ENCODE data around the gene NOX5. TPM values are rescaled to one million over a fixed set of nuclear protein-coding genes. Genes with fewer than 3 reads are reported as not detected.
"Not testable (repeated sequence)": the region's sequence is repeated elsewhere in the genome, so short reads cannot be mapped to it uniquely, and the experiment has no call there.

The NOX5 gene
- total RNA-seq, 5 donors from 2014 or later (not counting 1 experiment from before 2014, with no cell fraction given) = 0.10 TPM; not detected in 4

GRCh38 chr15:68977426-68977825 lies 37.1 kb upstream of the NOX5 start:
- H3K27ac Mint-ChIP-seq; POLR2A ChIA-PET; H3K4me1 ChIP-seq (ENCODE audit: control insufficient read depth in 1 of 2, extremely low read depth in 1 of 2, insufficient read depth in 2 of 2, low read length in 2 of 2); H3K27ac ChIP-seq (ENCODE audit: low read length); CTCF ChIA-PET; H3K36me3 ChIP-seq (ENCODE audit: control insufficient read depth in 2 of 2, extremely low read depth in 1 of 2, insufficient read depth in 1 of 2, low read length in 1 of 2); ATAC-seq (replicated peaks in 1 of 4); H3K4me3 ChIP-seq (ENCODE audit: control insufficient read depth in 1 of 2, extremely low read depth in 1 of 2, low read length in 1 of 2); H3K36me3 Mint-ChIP-seq; DNase-seq; H3K4me3 Mint-ChIP-seq; H3K4me1 Mint-ChIP-seq; H3K9me3 ChIP-seq; H3K27me3 ChIP-seq (replicated peaks in 1 of 2; ENCODE audit: control insufficient read depth in 2 of 2, extremely low read depth in 1 of 2, insufficient read depth in 2 of 2, low read length in 1 of 2): not testable (repeated sequence)
- Mint-ChIP-seq H3K27me3 (peaks cover 23 to 30% of the 10 kb centered on the region in 2 donors), H3K9me3 (peaks cover 0 to 18% (median 13%) of the 10 kb centered on the region in 3 donors)
- 100% methylated on average over 2 of the region's 10 CpGs for WGBS (ENCODE audit: insufficient coverage)

GRCh38 chr15:68979006-68979405 lies 35.5 kb upstream of the NOX5 start:
- WGBS (ENCODE audit: insufficient coverage) = no CpG with 5 or more reads among the region's 3 CpGs
- H3K4me3 ChIP-seq (ENCODE audit: control insufficient read depth in 1 of 2, extremely low read depth in 1 of 2, low read length in 1 of 2) = no peak overlapping the region
- CTCF ChIA-PET = no interaction called here
- no peaks in the 10 kb centered on the region for H3K36me3 ChIP-seq (ENCODE audit: control insufficient read depth in 2 of 2, extremely low read depth in 1 of 2, insufficient read depth in 1 of 2, low read length in 1 of 2)
- peaks cover 0 to 5% of the 10 kb centered on the region in 2 experiments for H3K27me3 ChIP-seq (replicated peaks in 1 of 2; ENCODE audit: control insufficient read depth in 2 of 2, extremely low read depth in 1 of 2, insufficient read depth in 2 of 2, low read length in 1 of 2)
- H3K9me3 Mint-ChIP-seq = peaks cover 0 to 18% (median 13%) of the 10 kb centered on the region in 3 donors
- H3K9me3 ChIP-seq = no peaks in the 10 kb centered on the region
- ATAC-seq (replicated peaks in 1 of 4) (no peak), DNase-seq (no peak)
- no peaks in the 10 kb centered on the region for H3K4me1 Mint-ChIP-seq
- no peak overlapping the region for H3K27ac ChIP-seq (ENCODE audit: low read length)
- H3K4me1 ChIP-seq (ENCODE audit: control insufficient read depth in 1 of 2, extremely low read depth in 1 of 2, insufficient read depth in 2 of 2, low read length in 2 of 2) = no peaks in the 10 kb centered on the region
- peaks cover 21 to 28% of the 10 kb centered on the region in 2 donors for H3K27me3 Mint-ChIP-seq
- H3K36me3 Mint-ChIP-seq = no peaks in the 10 kb centered on the region
- H3K4me3 Mint-ChIP-seq = no peak overlapping the region
- H3K27ac Mint-ChIP-seq = no peak overlapping the region
- POLR2A ChIA-PET = no interaction called here

- H3K9me3 Mint-ChIP-seq = peaks cover 0 to 18% (median 13%) of the 10 kb centered on the region in 3 donors
- WGBS (ENCODE audit: insufficient coverage) = no CpG with 5 or more reads among the region's 1 CpG
- Histone ChIP-seq H3K27ac (ENCODE audit: low read length) (no peak overlapping the region), H3K36me3 (ENCODE audit: control insufficient read depth in 2 of 2, extremely low read depth in 1 of 2, insufficient read depth in 1 of 2, low read length in 1 of 2) (no peaks in the 10 kb centered on the region), H3K9me3 (no peaks in the 10 kb centered on the region), H3K4me3 (ENCODE audit: control insufficient read depth in 1 of 2, extremely low read depth in 1 of 2, low read length in 1 of 2) (no peak overlapping the region), H3K4me1 (ENCODE audit: control insufficient read depth in 1 of 2, extremely low read depth in 1 of 2, insufficient read depth in 2 of 2, low read length in 2 of 2) (no peaks in the 10 kb centered on the region), H3K27me3 (replicated peaks in 1 of 2; ENCODE audit: control insufficient read depth in 2 of 2, extremely low read depth in 1 of 2, insufficient read depth in 2 of 2, low read length in 1 of 2) (peaks cover 0 to 5% of the 10 kb centered on the region in 2 experiments)
- peaks cover 16 to 23% of the 10 kb centered on the region in 2 donors for H3K27me3 Mint-ChIP-seq
- ATAC-seq (replicated peaks in 1 of 4) = no peak
- no peak for DNase-seq
- H3K27ac Mint-ChIP-seq = no peak overlapping the region
- POLR2A ChIA-PET = no interaction called here
- no peak overlapping the region for H3K4me3 Mint-ChIP-seq
- no peaks in the 10 kb centered on the region for H3K36me3 Mint-ChIP-seq
- H3K4me1 Mint-ChIP-seq = no peaks in the 10 kb centered on the region
- CTCF ChIA-PET = no interaction called here
These were observed 34.7 kb upstream of the NOX5 start for GRCh38 chr15:68979816-68980215.

DNA sequence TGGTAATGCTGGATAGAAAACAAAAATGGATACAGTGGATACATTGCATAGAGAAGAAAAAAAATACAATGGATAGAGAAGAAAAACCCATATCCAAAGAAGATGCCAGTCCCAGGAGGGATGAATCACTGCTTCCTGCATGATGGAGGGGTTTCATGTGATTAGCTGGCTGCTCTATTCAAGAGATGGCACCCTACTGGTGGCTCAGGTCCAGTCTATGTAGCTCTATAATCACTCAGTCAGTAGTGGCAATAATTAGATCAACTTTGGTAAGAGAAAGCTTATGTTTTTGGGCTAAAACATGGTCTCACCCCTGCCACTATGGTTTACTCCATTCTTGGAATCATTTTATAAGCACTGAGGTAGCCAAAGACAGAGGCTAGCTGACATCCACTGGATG lies 33.7 kb upstream of the NOX5 start:
- H3K4me3 ChIP-seq (ENCODE audit: control insufficient read depth in 1 of 2, extremely low read depth in 1 of 2, low read length in 1 of 2) = no peak overlapping the region
- no peaks in the 10 kb centered on the region for H3K4me1 ChIP-seq (ENCODE audit: control insufficient read depth in 1 of 2, extremely low read depth in 1 of 2, insufficient read depth in 2 of 2, low read length in 2 of 2)
- Mint-ChIP-seq H3K36me3 (no peaks in the 10 kb centered on the region), H3K27me3 (peaks cover 13 to 22% of the 10 kb centered on the region in 2 donors), H3K4me3 (no peak overlapping the region), H3K4me1 (no peaks in the 10 kb centered on the region), H3K9me3 (peaks cover 0 to 18% (median 13%) of the 10 kb centered on the region in 3 donors), H3K27ac (no peak overlapping the region)
- no peak for DNase-seq
- ATAC-seq (replicated peaks in 1 of 4) = no peak
- no peak overlapping the region for H3K27ac ChIP-seq (ENCODE audit: low read length)
- H3K27me3 ChIP-seq (replicated peaks in 1 of 2; ENCODE audit: control insufficient read depth in 2 of 2, extremely low read depth in 1 of 2, insufficient read depth in 2 of 2, low read length in 1 of 2) = peaks cover 0 to 2% of the 10 kb centered on the region in 2 experiments
- H3K36me3 ChIP-seq (ENCODE audit: control insufficient read depth in 2 of 2, extremely low read depth in 1 of 2, insufficient read depth in 1 of 2, low read length in 1 of 2) = no peaks in the 10 kb centered on the region
- ChIA-PET POLR2A (interaction anchor here in 1 of 2 donors (0.5 kb wide), 1 partner anchor 18 kb away, joined by 3 read pairs; no protein-coding TSS in a partner anchor), CTCF (interaction anchor here in 1 of 2 donors (0.6 kb wide), 2 partner anchors 365 to 1406 kb away, joined by 4 to 11 read pairs; no protein-coding TSS in a partner anchor)
- no peaks in the 10 kb centered on the region for H3K9me3 ChIP-seq

DNA sequence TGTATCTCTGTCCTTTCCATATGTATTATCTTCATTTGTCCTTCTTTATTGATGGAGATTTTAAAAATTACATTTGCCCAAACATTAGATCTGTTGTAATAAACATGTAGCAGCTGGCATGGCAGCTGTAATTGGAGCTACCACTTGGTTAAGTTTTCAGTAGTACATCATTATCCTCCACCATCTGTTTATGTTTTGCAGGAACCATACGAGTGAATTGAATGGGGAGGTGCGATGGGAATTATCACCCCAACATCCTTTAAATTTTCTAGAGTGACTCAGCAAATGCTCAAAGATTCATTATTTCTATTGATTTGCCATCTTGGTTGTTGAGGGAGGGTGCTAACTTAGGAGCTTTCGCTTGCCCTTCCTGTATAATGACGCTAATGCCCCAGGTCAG lies 32.6 kb upstream of the NOX5 start:
- no peak for ATAC-seq (replicated peaks in 1 of 4)
- Mint-ChIP-seq H3K4me1 (no peaks in the 10 kb centered on the region), H3K27me3 (peaks cover 9 to 22% of the 10 kb centered on the region in 2 donors), H3K4me3 (no peak overlapping the region), H3K9me3 (peaks cover 0 to 14% (median 10%) of the 10 kb centered on the region in 3 donors), H3K36me3 (no peaks in the 10 kb centered on the region), H3K27ac (no peak overlapping the region)
- no peaks in the 10 kb centered on the region for H3K9me3 ChIP-seq
- no peak overlapping the region for H3K27ac ChIP-seq (ENCODE audit: low read length)
- no peaks in the 10 kb centered on the region for H3K4me1 ChIP-seq (ENCODE audit: control insufficient read depth in 1 of 2, extremely low read depth in 1 of 2, insufficient read depth in 2 of 2, low read length in 2 of 2)
- no peak overlapping the region for H3K4me3 ChIP-seq (ENCODE audit: control insufficient read depth in 1 of 2, extremely low read depth in 1 of 2, low read length in 1 of 2)
- ChIA-PET CTCF (no interaction called here), POLR2A (interaction anchor here in 1 of 2 donors (0.6 kb wide), 1 partner anchor 292 kb away, joined by 7 read pairs; no protein-coding TSS in a partner anchor)
- no peak for DNase-seq
- WGBS (ENCODE audit: insufficient coverage) = no CpG with 5 or more reads among the region's 4 CpGs
- peaks cover 0 to 2% of the 10 kb centered on the region in 2 experiments for H3K27me3 ChIP-seq (replicated peaks in 1 of 2; ENCODE audit: control insufficient read depth in 2 of 2, extremely low read depth in 1 of 2, insufficient read depth in 2 of 2, low read length in 1 of 2)
- no peaks in the 10 kb centered on the region for H3K36me3 ChIP-seq (ENCODE audit: control insufficient read depth in 2 of 2, extremely low read depth in 1 of 2, insufficient read depth in 1 of 2, low read length in 1 of 2)

DNA sequence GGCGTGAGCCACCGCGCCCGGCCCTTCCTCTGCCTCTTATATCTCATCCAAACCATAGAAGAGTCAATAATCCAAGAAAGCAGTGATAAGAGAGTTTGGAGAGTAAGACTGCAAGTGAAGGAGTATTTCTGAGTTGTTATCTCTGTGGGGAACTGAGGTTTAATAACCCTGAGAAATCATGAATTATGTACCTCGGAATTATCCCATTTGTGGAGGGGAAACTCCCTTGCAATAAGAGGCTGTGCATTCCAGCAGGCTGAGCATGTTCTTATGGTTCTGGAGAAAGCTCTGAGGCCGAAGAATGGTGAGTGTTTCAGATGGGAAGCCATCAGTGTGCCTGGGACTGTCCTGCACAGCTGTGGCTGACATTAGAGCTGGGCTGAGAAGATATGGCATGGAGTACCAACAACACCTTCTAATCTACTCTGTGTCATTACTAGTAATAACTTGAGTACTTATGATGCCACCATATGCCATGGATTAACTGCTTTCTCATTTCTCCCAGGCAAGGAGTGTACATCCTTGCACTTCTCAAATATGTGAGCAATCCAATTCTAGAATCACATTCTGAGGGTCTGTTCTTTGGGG lies 31.4 kb upstream of the NOX5 start:
- H3K4me1 ChIP-seq (ENCODE audit: control insufficient read depth in 1 of 2, extremely low read depth in 1 of 2, insufficient read depth in 2 of 2, low read length in 2 of 2) = no peaks in the 10 kb centered on the region
- ATAC-seq (replicated peaks in 1 of 4) (no peak), DNase-seq (no peak)
- peaks cover 8 to 22% of the 10 kb centered on the region in 2 donors for H3K27me3 Mint-ChIP-seq
- H3K27ac ChIP-seq (ENCODE audit: low read length) = no peak overlapping the region
- no peak overlapping the region for H3K4me3 Mint-ChIP-seq
- peaks cover 0 to 2% of the 10 kb centered on the region in 2 experiments for H3K27me3 ChIP-seq (replicated peaks in 1 of 2; ENCODE audit: control insufficient read depth in 2 of 2, extremely low read depth in 1 of 2, insufficient read depth in 2 of 2, low read length in 1 of 2)
- ChIA-PET CTCF (no interaction called here), POLR2A (no interaction called here)
- no peaks in the 10 kb centered on the region for H3K4me1 Mint-ChIP-seq
- 55% methylated on average over 1 of the region's 6 CpGs for whole genome bisulfite sequencing (ENCODE audit: insufficient coverage)
- no peaks in the 10 kb centered on the region for H3K36me3 ChIP-seq (ENCODE audit: control insufficient read depth in 2 of 2, extremely low read depth in 1 of 2, insufficient read depth in 1 of 2, low read length in 1 of 2)
- peaks cover 0 to 2% (median 2%) of the 10 kb centered on the region in 3 donors for H3K9me3 Mint-ChIP-seq
- no peak overlapping the region for H3K4me3 ChIP-seq (ENCODE audit: control insufficient read depth in 1 of 2, extremely low read depth in 1 of 2, low read length in 1 of 2)
- H3K27ac Mint-ChIP-seq = no peak overlapping the region
- H3K9me3 ChIP-seq = no peaks in the 10 kb centered on the region
- no peaks in the 10 kb centered on the region for H3K36me3 Mint-ChIP-seq

Data from T-cell (primary cell).